H1 (cell line): ENCODE results near the gene TRIM10. TPM values are rescaled to one million over a fixed set of nuclear protein-coding genes. Genes with fewer than 3 reads are reported as not detected.

Experiments
- CTCF ChIA-PET: fragments of 300-600 bp; sonication (Branson Sonifier 250); formaldehyde crosslinking; loops from one replicate; lab custom pipeline; 2021; ENCODE audit not compliant: partially characterized antibody; lab: Charles Lee
- POLR2A ChIA-PET: fragments of 300-600 bp; sonication (Branson Sonifier 250); formaldehyde crosslinking; loops from one replicate; lab custom pipeline; 2021; ENCODE audit warnings: inconsistent platforms; ENCODE audit not compliant: partially characterized antibody; lab: Charles Lee
- DNase-seq, 2 experiments: peaks; one replicate each; pipeline versions ENCODE4 v3.0.0 to v3.0.0-alpha.2; 2010 to 2022; ENCODE audit warnings: low spot score in 2 of 2, low read depth in 1 of 2, mixed read lengths in 1 of 2
- FAIRE-seq: peaks from 2 replicates; lab custom pipeline; 2011; peaks lifted over from hg19 to GRCh38; lab: Jason Lieb, UNC
- H2AFZ ChIP-seq: 2 replicates; pipeline ENCODE4 v1.8.1; 2012; ENCODE audit warnings: low read length, inconsistent platforms
- H2AK5ac ChIP-seq: 2 replicates; pipeline ENCODE4 v1.6.1; 2013; ENCODE audit warnings: low read depth, low read length
- H2BK120ac ChIP-seq: replicated peaks from 2 replicates; pipeline ENCODE3; 2013; ENCODE audit warnings: low read depth, low read length, inconsistent platforms
- H2BK12ac ChIP-seq: 2 replicates; pipeline ENCODE4 v1.6.1; 2013; ENCODE audit warnings: low read depth, low read length
- H2BK15ac ChIP-seq: 2 replicates; pipeline ENCODE4 v1.6.1; 2013; ENCODE audit warnings: low read length
- H2BK20ac ChIP-seq: 2 replicates; pipeline ENCODE4 v1.6.1; 2013; ENCODE audit warnings: low read length
- H2BK5ac ChIP-seq: 2 replicates; pipeline ENCODE4 v1.6.1; 2013; ENCODE audit warnings: low read depth, low read length
- H3K14ac ChIP-seq: 2 replicates; pipeline ENCODE4 v1.6.1; 2013; ENCODE audit warnings: inconsistent platforms; ENCODE audit not compliant: insufficient read length
- H3K18ac ChIP-seq: 2 replicates; pipeline ENCODE4 v1.6.1; 2013; ENCODE audit warnings: low read length; ENCODE audit errors: extremely low read depth
- H3K23ac ChIP-seq: 2 replicates; pipeline ENCODE4 v1.6.1; 2013; ENCODE audit warnings: inconsistent platforms; ENCODE audit not compliant: insufficient read length
- H3K23me2 ChIP-seq: 2 replicates; pipeline ENCODE4 v1.6.1; 2013; ENCODE audit warnings: low read depth, low read length
- H3K27ac ChIP-seq: 2 replicates; pipeline ENCODE4 v1.6.1; 2011; ENCODE audit warnings: low read depth, low read length, inconsistent platforms
- H3K27me3 ChIP-seq, 4 experiments: replicated peaks in 1 of 4; 1 replicate in 1 of 4; 2 replicates in 3 of 4; pipeline versions ENCODE4 v1.6.1 to v1.8.1; 2011 to 2013; ENCODE audit warnings: low read length in 3 of 4, mild to moderate bottlenecking in 3 of 4, inconsistent platforms in 2 of 4, mixed read lengths in 2 of 4, moderate library complexity in 1 of 4; ENCODE audit not compliant: control insufficient read depth in 3 of 4, insufficient read depth in 3 of 4; ENCODE audit errors: extremely low read depth in 1 of 4
- H3K36me3 ChIP-seq, 4 experiments: 2 replicates each; pipeline versions ENCODE4 v1.6.1 to v1.8.1; 2011 to 2013; ENCODE audit warnings: mild to moderate bottlenecking in 4 of 4, low read length in 3 of 4, moderate library complexity in 2 of 4, control low read depth in 1 of 4, inconsistent platforms in 1 of 4; ENCODE audit not compliant: insufficient read depth in 4 of 4, control insufficient read depth in 2 of 4
- H3K4ac ChIP-seq: replicated peaks from 2 replicates; pipeline ENCODE3; 2013; ENCODE audit warnings: low read length, low read depth, mixed read lengths, inconsistent platforms; ENCODE audit not compliant: insufficient read length
- H3K4me1 ChIP-seq, 4 experiments: replicated peaks in 1 of 4; 1 replicate in 1 of 4; 2 replicates in 3 of 4; pipeline versions ENCODE4 v1.6.1 to v1.8.1; 2011 to 2013; ENCODE audit warnings: low read length in 3 of 4, inconsistent platforms in 2 of 4, mixed read lengths in 1 of 4; ENCODE audit not compliant: insufficient read depth in 4 of 4, control insufficient read depth in 3 of 4
- H3K4me2 ChIP-seq, 2 experiments: 2 replicates each; pipeline versions ENCODE4 v1.6.1 to v1.8.1; 2011 to 2013; ENCODE audit warnings: low read depth in 2 of 2, low read length in 2 of 2, control low read depth in 1 of 2, inconsistent platforms in 1 of 2, mild to moderate bottlenecking in 1 of 2; ENCODE audit not compliant: insufficient read depth in 1 of 2
- H3K4me3 ChIP-seq, 4 experiments: fragments of 200-600, 300-600 bp in 1 of 4; sonication (generic), shearing (Covaris generic), sonication (Bioruptor Twin) in 1 of 4; 2 replicates each; pipeline versions ENCODE4 v1.5.1 to v1.8.1; 2011 to 2016; ENCODE audit warnings: low read length in 4 of 4, low read depth in 3 of 4, control low read depth in 2 of 4, inconsistent platforms in 2 of 4, mild to moderate bottlenecking in 2 of 4, mixed read lengths in 1 of 4, moderate library complexity in 1 of 4; ENCODE audit not compliant: insufficient read depth in 2 of 4; ENCODE audit errors: extremely low read depth in 1 of 4
- H3K56ac ChIP-seq: replicated peaks from 2 replicates; pipeline ENCODE3; 2013; ENCODE audit warnings: low read depth, mild to moderate bottlenecking, mixed read lengths, low read length, inconsistent platforms; ENCODE audit not compliant: insufficient read length
- H3K79me1 ChIP-seq: 2 replicates; pipeline ENCODE4 v1.6.1; 2013; ENCODE audit warnings: low read depth, low read length, control low read depth
- H3K79me2 ChIP-seq, 2 experiments: 2 replicates each; pipeline versions ENCODE4 v1.6.1 to v1.8.1; 2012 to 2013; ENCODE audit warnings: low read length in 2 of 2, mild to moderate bottlenecking in 2 of 2, inconsistent platforms in 1 of 2; ENCODE audit not compliant: insufficient read depth in 2 of 2, control insufficient read depth in 1 of 2
- H3K9ac ChIP-seq, 4 experiments: replicated peaks in 1 of 4; 1 replicate in 1 of 4; 2 replicates in 3 of 4; pipeline versions ENCODE4 v1.6.1 to v1.8.1; 2011 to 2013; ENCODE audit warnings: low read depth in 3 of 4, low read length in 3 of 4, control low read depth in 2 of 4, mild to moderate bottlenecking in 2 of 4, moderate library complexity in 2 of 4, inconsistent platforms in 1 of 4; ENCODE audit errors: extremely low read depth in 1 of 4
- H3K9me3 ChIP-seq, 2 experiments: 2 replicates each; pipeline versions ENCODE4 v1.6.1 to v1.8.1; 2012 to 2013; ENCODE audit warnings: mild to moderate bottlenecking in 2 of 2, moderate library complexity in 2 of 2, control low read depth in 1 of 2, inconsistent platforms in 1 of 2, low read depth in 1 of 2, low read length in 1 of 2, mixed read lengths in 1 of 2; ENCODE audit not compliant: insufficient read depth in 2 of 2
- H4K20me1 ChIP-seq, 2 experiments: replicated peaks in 1 of 2; 2 replicates each; pipeline versions ENCODE3 to v1.8.1; 2011 to 2013; ENCODE audit warnings: inconsistent platforms in 2 of 2, low read length in 2 of 2, mild to moderate bottlenecking in 1 of 2; ENCODE audit not compliant: insufficient read depth in 2 of 2, control insufficient read depth in 1 of 2
- H4K5ac ChIP-seq: 2 replicates; pipeline ENCODE4 v1.6.1; 2013; ENCODE audit warnings: low read length, low read depth, mixed read lengths, inconsistent platforms; ENCODE audit not compliant: insufficient read length
- H4K8ac ChIP-seq: 2 replicates; pipeline ENCODE4 v1.8.0; 2013; ENCODE audit warnings: mild to moderate bottlenecking, moderate library complexity, low read length, inconsistent platforms; ENCODE audit not compliant: insufficient read depth; ENCODE audit errors: extremely low read depth
- H4K91ac ChIP-seq: replicated peaks from 2 replicates; pipeline ENCODE3; 2013; ENCODE audit warnings: low read length, mixed read lengths, inconsistent platforms; ENCODE audit not compliant: insufficient read length
- BACH1 ChIP-seq: IDR thresholded peaks from 2 replicates; pipeline ENCODE4 v1.6.1; 2012; ENCODE audit warnings: low read length, improper control_type of control experiment
- CBX8 ChIP-seq: fragments of 300-800, 300-1000 bp; sonication (generic); IDR thresholded peaks from 2 replicates; pipeline ENCODE4 v1.7.1; 2016; ENCODE audit warnings: low read depth, low read length, borderline replicate concordance
- CHD2 ChIP-seq: IDR thresholded peaks from 2 replicates; pipeline ENCODE4 v1.6.1; 2012; ENCODE audit warnings: low read length, improper control_type of control experiment
- JUN ChIP-seq: IDR thresholded peaks from 2 replicates; pipeline ENCODE4 v1.6.1; 2011; ENCODE audit warnings: low read depth, mild to moderate bottlenecking, improper control_type of control experiment, low read length
- KDM1A ChIP-seq: fragments of 200-600, 300-600 bp; sonication (generic); IDR thresholded peaks from 2 replicates; pipeline ENCODE4 v1.7.1; 2016; ENCODE audit warnings: mild to moderate bottlenecking, low read length, borderline replicate concordance
- SRF ChIP-seq: IDR thresholded peaks from 2 replicates; pipeline ENCODE4 v1.6.1; 2011; ENCODE audit warnings: mild to moderate bottlenecking, low read depth, low read length, moderate library complexity
- YY1 ChIP-seq: IDR thresholded peaks from 2 replicates; pipeline ENCODE4 v1.6.1; 2011; ENCODE audit warnings: low read depth, mild to moderate bottlenecking, low read length
- ZNF274 ChIP-seq: IDR thresholded peaks from 2 replicates; pipeline ENCODE4 v1.7.0; 2012; ENCODE audit warnings: low read length, borderline replicate concordance; ENCODE audit errors: extremely low read depth
- WGBS, 2 experiments: shearing (Covaris generic) in 1 of 2; methylation state at CpG; one replicate each; pipeline versions ENCODE4 v1.1.6 to v1.1.7; 2013 to 2015; ENCODE audit warnings: low lambda C conversion rate in 2 of 2, mixed read lengths in 2 of 2, inconsistent platforms in 1 of 2, low coverage in 1 of 2, missing lambda C conversion rate in 1 of 2; ENCODE audit not compliant: insufficient replicate concordance in 2 of 2, insufficient coverage in 1 of 2, insufficient read length in 1 of 2; ENCODE audit errors: extremely low coverage in 1 of 2, missing lambda C conversion rate in 1 of 2; 5-methylcytosine and 5-hydroxymethylcytosine counted together
- polyA plus RNA-seq, 7 experiments: library from polyadenylated mRNA; depleted of rRNA in 3 of 7; stranded (reverse) in 5 of 7; unstranded in 2 of 7; fragments of >200 nt in 5 of 7; fragments of 200-250 nt in 2 of 7; gene quantifications; 1 replicate in 5 of 7; 2 replicates in 1 of 7; 4 replicates in 1 of 7; pipeline versions ENCODE4 v1.2.1 to v1.2.3, GENCODE V29; 2011 to 2013; ENCODE audit warnings: missing spikeins in 2 of 7, mixed read lengths in 2 of 7
- total RNA-seq: library from RNA; stranded (reverse); fragmentation: NEBNext Ultra II Directional; extraction: Animal tissue kit (Norgen Biotek cat#: 25700); gene quantifications from 2 replicates; pipeline ENCODE4 v1.2.1, GENCODE V29; 2021
- TF ChIP-seq, protein P1 (sequence below), 3 experiments: IDR thresholded peaks; 1 replicate in 2 of 3; 2 replicates in 1 of 3; pipeline versions ENCODE4 v1.5.1 to v1.6.1; 2011; ENCODE audit warnings: low read length in 3 of 3, mild to moderate bottlenecking in 3 of 3, inconsistent platforms in 2 of 3, low read depth in 1 of 3, moderate library complexity in 1 of 3; ENCODE audit not compliant: insufficient read depth in 1 of 3; ENCODE audit errors: control extremely low read depth in 1 of 3

The TRIM10 gene
- total and polyA plus RNA-seq, 2 of the 8 experiments (the other 6 are each of a cell fraction or from before 2014, with no cell fraction given) = 0.06 TPM; not detected in 1

DNA sequence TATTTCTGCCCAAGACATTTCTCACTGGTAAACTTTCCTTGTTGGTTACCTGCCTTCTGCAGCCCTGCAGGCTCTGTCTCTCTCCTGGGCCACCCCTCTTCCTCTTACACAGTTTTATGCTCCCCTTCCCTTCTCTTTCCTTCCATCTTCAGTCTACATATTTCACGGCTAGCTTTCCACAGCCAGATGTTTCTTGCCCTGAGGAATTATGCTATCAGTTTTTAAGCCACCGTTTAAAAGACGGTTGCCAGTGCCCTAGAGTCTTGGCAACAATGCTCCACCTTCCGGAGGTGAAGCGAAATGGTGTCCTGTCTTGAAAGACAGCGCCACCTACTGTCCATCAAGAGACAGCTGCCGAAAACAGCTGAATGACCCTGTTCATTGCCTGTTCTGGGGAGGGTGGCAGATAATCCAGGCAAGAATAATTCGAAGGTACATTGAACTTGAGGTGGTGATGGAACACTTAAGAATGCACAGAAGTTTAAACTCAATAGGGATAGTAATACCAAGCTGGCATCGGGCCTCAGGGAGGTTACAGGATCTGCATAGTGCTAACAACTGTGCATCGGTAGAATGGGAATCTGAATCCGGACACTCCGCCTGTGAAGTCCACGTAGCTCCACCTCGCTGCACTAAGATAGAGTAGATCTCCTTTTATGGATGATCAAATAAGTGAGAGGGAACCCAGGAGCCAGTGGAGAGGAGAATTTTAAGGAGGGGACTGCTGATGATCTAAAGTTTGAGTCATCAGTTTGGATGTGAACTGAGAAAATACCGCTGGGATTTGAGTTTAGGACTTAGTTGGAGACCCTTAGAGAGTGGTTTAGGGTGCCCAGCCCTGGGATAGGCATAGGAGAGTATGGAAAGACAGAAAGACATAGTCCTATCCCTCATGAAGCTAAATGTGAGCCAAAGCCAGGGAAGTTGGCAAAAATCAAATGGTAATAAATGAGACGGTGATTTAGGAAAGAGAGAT, 29.8 kb downstream of the TRIM10 start:
- no peak overlapping the region for H2BK120ac ChIP-seq
- peaks cover 8% of the 10 kb centered on the region; the same call in 1 of the 2 replicates for H3K23me2 ChIP-seq
- no peak overlapping the region for H4K8ac ChIP-seq
- no peak overlapping the region for H3K14ac ChIP-seq
- H3K27ac ChIP-seq = no peak overlapping the region
- H2BK12ac ChIP-seq = no peak overlapping the region
- no peaks in the 10 kb centered on the region for H4K20me1 ChIP-seq
- no peak overlapping the region for H2BK5ac ChIP-seq
- no peak overlapping the region for H3K18ac ChIP-seq
- POLR2A ChIA-PET = interaction anchor here (1.2 to 1.4 kb wide), 2 partner anchors 15 to 27 kb away, joined by 3 to 6 read pairs; no protein-coding TSS in a partner anchor
- DNase-seq = peak in 1 of 2 experiments; percentile 55
- no peaks in the 10 kb centered on the region; a peak in 4 of 7 replicates for H3K4me1 ChIP-seq
- H3K9me3 ChIP-seq = no peaks in the 10 kb centered on the region
- no peaks in the 10 kb centered on the region for H3K79me1 ChIP-seq
- no peak overlapping the region for H3K9ac ChIP-seq
- WGBS, 2 experiments = 44% methylated on average over 16 of the region's 16 CpGs; no CpG with 5 or more reads in 1 of the 2 experiments
- CTCF ChIA-PET = interaction anchor here (0.5 to 10.2 kb wide), 38 partner anchors 8 to 434 kb away, joined by 3 to 166 read pairs (median 5); partner anchors contain the start of gene TRIM31
- no peaks in the 10 kb centered on the region for H3K79me2 ChIP-seq
- H3K4me3 ChIP-seq = no peak overlapping the region
- peaks cover 16 to 51% (median 41%) of the 10 kb centered on the region in 4 experiments for H3K27me3 ChIP-seq
- FAIRE-seq = peak; percentile 82
- no peak overlapping the region for H3K4ac ChIP-seq
- H3K23ac ChIP-seq = no peak overlapping the region
- H3K4me2 ChIP-seq = peak overlapping the region in 1 of 2 experiments; percentile 52; a peak in 3 of 4 replicates
- H3K56ac ChIP-seq = no peak overlapping the region
- H2BK15ac ChIP-seq = no peak overlapping the region
- H2AFZ ChIP-seq = peak overlapping the region; percentile 84
- H2AK5ac ChIP-seq = no peak overlapping the region
- H4K91ac ChIP-seq = no peak overlapping the region
- no peak overlapping the region for H2BK20ac ChIP-seq
- no peaks in the 10 kb centered on the region for H3K36me3 ChIP-seq
- no peak overlapping the region for H4K5ac ChIP-seq
- TF ChIP-seq YY1 (peak; percentile 58; the same call in 1 of the 2 replicates), ZNF274 (no peak), CBX8 (no peak), JUN (no peak), CHD2 (no peak), SRF (no peak), KDM1A (no peak), BACH1 (no peak)
- TF ChIP-seq, protein P1, sequence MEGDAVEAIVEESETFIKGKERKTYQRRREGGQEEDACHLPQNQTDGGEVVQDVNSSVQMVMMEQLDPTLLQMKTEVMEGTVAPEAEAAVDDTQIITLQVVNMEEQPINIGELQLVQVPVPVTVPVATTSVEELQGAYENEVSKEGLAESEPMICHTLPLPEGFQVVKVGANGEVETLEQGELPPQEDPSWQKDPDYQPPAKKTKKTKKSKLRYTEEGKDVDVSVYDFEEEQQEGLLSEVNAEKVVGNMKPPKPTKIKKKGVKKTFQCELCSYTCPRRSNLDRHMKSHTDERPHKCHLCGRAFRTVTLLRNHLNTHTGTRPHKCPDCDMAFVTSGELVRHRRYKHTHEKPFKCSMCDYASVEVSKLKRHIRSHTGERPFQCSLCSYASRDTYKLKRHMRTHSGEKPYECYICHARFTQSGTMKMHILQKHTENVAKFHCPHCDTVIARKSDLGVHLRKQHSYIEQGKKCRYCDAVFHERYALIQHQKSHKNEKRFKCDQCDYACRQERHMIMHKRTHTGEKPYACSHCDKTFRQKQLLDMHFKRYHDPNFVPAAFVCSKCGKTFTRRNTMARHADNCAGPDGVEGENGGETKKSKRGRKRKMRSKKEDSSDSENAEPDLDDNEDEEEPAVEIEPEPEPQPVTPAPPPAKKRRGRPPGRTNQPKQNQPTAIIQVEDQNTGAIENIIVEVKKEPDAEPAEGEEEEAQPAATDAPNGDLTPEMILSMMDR (IDR thresholded peaks at IDR 0.05; ENCODE audit: control extremely low read depth in 1 of 3, insufficient read depth in 1 of 3, low read depth in 1 of 3, low read length in 3 of 3) = peak; percentile 98 to 100 (median 100)
